K562 (cell line): ENCODE data around the gene GPC1. TPM values are rescaled to one million over a fixed set of nuclear protein-coding genes. Genes with fewer than 3 reads are reported as not detected.
A peak's percentile ranks its signal among the peaks of the same experiment; 100 is the strongest.

Experiments used
- ATAC-seq: fragments of 200-7000 bp; cut with Tn5 transposase; 3 replicates; pipeline ENCODE4 v1.9.1; 2020; ENCODE audit warnings: moderate library complexity
- BruUV-seq: library from RNA; stranded (reverse); fragments of 400-500 nt; replicated peaks from 2 replicates; lab custom pipeline; 2021; lab: Mats Ljungman, UMichigan
- CTCF ChIA-PET: fragments of 300-600 bp; formaldehyde crosslinking; extraction: SDS; loops from one replicate; lab custom pipeline; 2021; ENCODE audit warnings: low intra/inter-chr PET ratio; lab: Yijun Ruan, JAX
- POLR2A ChIA-PET: fragments of 300-600, 350-650 bp; sonication (Branson Sonifier 250); formaldehyde crosslinking; extraction: SDS; loops from one replicate; lab custom pipeline; 2021; ENCODE audit warnings: antibody characterized with exemption, inconsistent platforms; lab: Yijun Ruan, JAX
- DNase-seq, 4 experiments: peaks; one replicate each; pipeline versions ENCODE4 v3.0.0 to v3.0.0-alpha.2; 2011 to 2018; ENCODE audit warnings: low spot score in 3 of 4, mixed read lengths in 3 of 4; ENCODE audit errors: extremely low read depth in 1 of 4
- FAIRE-seq: peaks from 2 replicates; lab custom pipeline; 2011; peaks lifted over from hg19 to GRCh38; lab: Jason Lieb, UNC
- H2AFZ ChIP-seq: 2 replicates; pipeline ENCODE4 v1.6.0; 2011; ENCODE audit warnings: low read depth, low read length, control low read depth, inconsistent platforms
- H3K27ac ChIP-seq: fragments of 200-600 bp; 3 replicates; pipeline ENCODE4 v1.8.0; 2011; ENCODE audit warnings: low read depth, mild to moderate bottlenecking, control low read depth, inconsistent platforms, low read length, moderate library complexity, mixed read lengths; ENCODE audit errors: extremely low read depth
- H3K27me3 ChIP-seq, 2 experiments: fragments of 300-600 bp in 1 of 2; 2 replicates in 1 of 2; 3 replicates in 1 of 2; pipeline versions ENCODE4 v1.6.0 to v1.8.0; 2011; ENCODE audit warnings: inconsistent platforms in 2 of 2, low read length in 2 of 2, mild to moderate bottlenecking in 1 of 2, mixed read lengths in 1 of 2, moderate library complexity in 1 of 2; ENCODE audit not compliant: control insufficient read depth in 2 of 2, insufficient read depth in 2 of 2
- H3K36me3 ChIP-seq: fragments of 300-600 bp; 3 replicates; pipeline ENCODE4 v1.8.0; 2011; ENCODE audit warnings: mild to moderate bottlenecking, low read length, inconsistent platforms; ENCODE audit not compliant: control insufficient read depth, insufficient read depth
- H3K4me1 ChIP-seq, 2 experiments: fragments of 200-600 bp in 1 of 2; replicated peaks in 1 of 2; 2 replicates in 1 of 2; 3 replicates in 1 of 2; pipeline versions ENCODE4 v1.5.1 to v1.8.0; 2011; ENCODE audit warnings: inconsistent platforms in 2 of 2, low read length in 2 of 2, mild to moderate bottlenecking in 1 of 2, mixed read lengths in 1 of 2, moderate library complexity in 1 of 2; ENCODE audit not compliant: control insufficient read depth in 2 of 2, insufficient read depth in 2 of 2
- H3K4me2 ChIP-seq: 2 replicates; pipeline ENCODE4 v1.6.1; 2011; ENCODE audit warnings: low read length, control low read depth, inconsistent platforms, mixed read lengths; ENCODE audit not compliant: insufficient read depth
- H3K4me3 ChIP-seq: fragments of 200-600 bp; sonication (generic), shearing (Covaris generic); 2 replicates; pipeline ENCODE4 v1.5.1; 2016; ENCODE audit warnings: control low read depth, inconsistent platforms
- H3K79me2 ChIP-seq: fragments of 200-600 bp; 3 replicates; pipeline ENCODE4 v1.8.0; 2011; ENCODE audit warnings: low read length, inconsistent platforms; ENCODE audit not compliant: control insufficient read depth, insufficient read depth
- H3K9ac ChIP-seq, 2 experiments: 2 replicates each; pipeline versions ENCODE4 v1.6.0 to v1.6.1; 2011; ENCODE audit warnings: low read depth in 2 of 2, low read length in 2 of 2, control low read depth in 1 of 2, inconsistent platforms in 1 of 2, mild to moderate bottlenecking in 1 of 2, mixed read lengths in 1 of 2; ENCODE audit not compliant: insufficient read depth in 1 of 2
- H3K9me1 ChIP-seq: one replicate; pipeline ENCODE4 v1.6.0; 2011; ENCODE audit warnings: inconsistent platforms, mild to moderate bottlenecking, low read length, moderate library complexity; ENCODE audit not compliant: control insufficient read depth, insufficient read depth
- H3K9me3 ChIP-seq: replicated peaks from 2 replicates; pipeline ENCODE4 v1.5.1; 2011; ENCODE audit warnings: low read depth, low read length, inconsistent platforms; ENCODE audit not compliant: control insufficient read depth, insufficient read depth
- H4K20me1 ChIP-seq: replicated peaks from 2 replicates; pipeline ENCODE4 v1.6.1; 2011; ENCODE audit warnings: low read length, inconsistent platforms, mixed read lengths; ENCODE audit not compliant: control insufficient read depth, insufficient read depth
- CUX1 ChIP-seq: fragments of 200-800 bp; sonication (Bioruptor generic); IDR thresholded peaks from 2 replicates; pipeline ENCODE4 v1.6.1; 2016; ENCODE audit warnings: missing genetic modification characterization, missing compliant biosample characterization
- POLR2G ChIP-seq: fragments of 200-400 bp; formaldehyde crosslinking; IDR thresholded peaks from 2 replicates; pipeline ENCODE4 v1.6.1; 2017; ENCODE audit warnings: low read depth, mild to moderate bottlenecking, antibody characterized with exemption, low read length, moderate library complexity
- SRSF9 ChIP-seq: fragments of 200-400 bp; formaldehyde crosslinking; IDR thresholded peaks from 2 replicates; pipeline ENCODE4 v1.6.1; 2017; ENCODE audit warnings: low read depth, low read length, borderline replicate concordance
- ZNF316 ChIP-seq: fragments of 450-650 bp; IDR thresholded peaks from 2 replicates; pipeline ENCODE4 v1.6.1; 2016
- WGBS: fragments of 100-300 bp; shearing (Covaris generic); methylation state at CpG from one replicate; pipeline ENCODE4 v1.1.6; 2016; ENCODE audit warnings: low coverage, mixed read lengths; ENCODE audit not compliant: insufficient coverage; ENCODE audit errors: missing lambda C conversion rate; 5-methylcytosine and 5-hydroxymethylcytosine counted together
- in situ Hi-C: fragments of 300-500 bp; cut with MboI; formaldehyde crosslinking; loops from 4 replicates; pipeline ENCODE4 v1.15.0; 2018; ENCODE audit warnings: inconsistent platforms, mixed read lengths
- intact Hi-C: fragments of 100-400 bp; cut with micrococcal nuclease; formaldehyde crosslinking; loops from 2 replicates; pipeline ENCODE4 v1.14.2; 2022
- polyA plus RNA-seq, 8 experiments: library from polyadenylated mRNA; depleted of rRNA in 4 of 8; stranded (reverse) in 5 of 8; unstranded in 3 of 8; fragments of >200 nt; fragmentation: Nextera tagmentation in 2 of 8; fragmentation: Illumina TruSeq in 1 of 8; extraction: Ambion mirVana in 2 of 8; extraction: Trizol in 1 of 8; gene quantifications; 2 replicates each; pipeline versions ENCODE4 v1.2.1 to v1.2.3, GENCODE V29; 2011 to 2014; ENCODE audit warnings: inconsistent platforms in 1 of 8, missing spikeins in 1 of 8
- total RNA-seq, 7 experiments: library from RNA; depleted of rRNA in 6 of 7; stranded (reverse); fragments of >200 nt in 6 of 7; fragmentation: Illumina TruSeq in 2 of 7; extraction: Trizol in 2 of 7; gene quantifications; 2 replicates each; pipeline versions ENCODE4 v1.2.1 to v1.2.3, GENCODE V29; 2011 to 2021; ENCODE audit warnings: low replicate concordance in 1 of 7

GPC1 gene
- total and polyA plus RNA-seq, 9 of the 15 experiments (the other 6 are each of a cell fraction or from before 2014, with no cell fraction given), result 0.07 to 0.82 (median 0.14) TPM; not detected in 3

DNA sequence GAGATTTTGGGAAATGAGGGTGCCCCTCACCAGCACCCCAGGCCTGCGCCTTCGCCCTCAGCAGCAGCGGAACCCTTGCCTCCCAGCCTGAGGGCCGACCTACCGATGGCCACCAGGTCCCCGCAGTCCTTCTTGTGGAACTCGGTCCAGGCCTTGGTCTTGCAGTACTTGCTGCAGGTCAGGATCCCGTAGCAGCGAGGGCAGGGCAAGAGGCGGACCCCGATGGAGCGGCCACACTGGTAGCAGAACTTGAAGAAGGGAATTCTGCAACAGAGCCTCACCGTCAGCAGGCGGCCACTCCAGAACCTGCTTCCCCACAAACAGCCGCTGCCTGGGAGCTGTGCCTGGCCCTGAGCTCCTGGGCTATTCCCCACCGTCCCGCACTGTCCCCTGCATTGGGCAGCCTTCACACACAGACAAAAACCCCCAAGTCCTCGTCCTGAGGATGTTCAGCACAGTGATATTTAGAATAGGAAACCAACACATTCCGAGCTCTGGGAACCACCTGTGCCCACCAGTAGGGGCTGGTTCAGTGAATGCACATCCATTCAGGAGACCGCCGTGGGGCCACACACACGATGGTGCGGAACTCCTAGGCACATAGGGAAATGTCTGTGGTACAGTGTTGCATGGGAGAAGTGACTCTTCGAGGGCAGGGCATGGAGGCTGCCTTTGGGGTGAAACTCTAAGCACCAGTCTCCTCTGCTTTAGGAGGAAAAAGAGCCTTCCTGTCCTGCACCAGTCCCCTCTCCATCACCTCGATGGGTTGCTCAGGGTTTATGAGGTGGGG is 45.6 kb downstream of the GPC1 start:
- intact Hi-C loops, result no loop called here
- no peaks in the 10 kb centered on the region for H3K36me3 ChIP-seq
- no peaks in the 10 kb centered on the region for H3K4me1 ChIP-seq
- no peak for DNase-seq
- WGBS, result 84% methylated on average over 14 of the region's 25 CpGs
- no TSS peak for BruUV-seq
- no peaks in the 10 kb centered on the region for H3K79me2 ChIP-seq
- no peaks in the 10 kb centered on the region; the same call in 1 of the 2 replicates for H3K9me3 ChIP-seq
- H3K9me1 ChIP-seq, result no peaks in the 10 kb centered on the region
- in situ Hi-C loops, result no loop called here
- no peak overlapping the region for H3K4me2 ChIP-seq
- CTCF ChIA-PET, result no interaction called here
- no peak for FAIRE-seq
- POLR2A ChIA-PET, result no interaction called here
- H4K20me1 ChIP-seq, result no peaks in the 10 kb centered on the region
- ATAC-seq, result no peak
- no peak overlapping the region; a peak in 1 of 4 replicates for H3K9ac ChIP-seq
- H2AFZ ChIP-seq, result no peak overlapping the region
- no peak overlapping the region for H3K27ac ChIP-seq
- H3K4me3 ChIP-seq, result no peak overlapping the region
- TF ChIP-seq POLR2G, result 0 out of 2 replicates have a peak, but pooled peaks have one; percentile 15
- no peak for TF ChIP-seq CUX1
- no peak for TF ChIP-seq SRSF9
- TF ChIP-seq ZNF316, result no peak
- H3K27me3 ChIP-seq, result no peaks in the 10 kb centered on the region
